SH-SY5Y (cell line): Measurements from ENCODE around the gene FGD4.

Experiments
- GATA2 ChIP-seq: IDR thresholded peaks from 2 replicates; pipeline ENCODE4 v1.6.1; 2011; ENCODE audit warnings: mild to moderate bottlenecking, low read depth, low read length
- GATA3 ChIP-seq: IDR thresholded peaks from 2 replicates; pipeline ENCODE4 v1.6.1; 2011; ENCODE audit warnings: low read depth, mild to moderate bottlenecking, low read length, moderate library complexity

GRCh38 chr12:32470936-32471470 lies 71.6 kb downstream of the FGD4 start:
- TF ChIP-seq GATA2 (no peak), GATA3 (no peak)
